Measurements from ENCODE around the gene SYT9. TPM values are rescaled to one million over a fixed set of nuclear protein-coding genes. Genes with fewer than 3 reads are reported as not detected.

Gene SYT9
- total and polyA plus RNA-seq, 2 of the 4 experiments (the other 2 are of a cell fraction) = not detected

GRCh38 chr11:7332451-7332850 lies 80.7 kb downstream of the SYT9 start:
- H2BK20ac ChIP-seq (ENCODE audit: low read depth, low read length) = no peak overlapping the region
- H3K18ac ChIP-seq (ENCODE audit: low read depth, low read length) = no peak overlapping the region
- H3K9ac ChIP-seq (ENCODE audit: low read depth, low read length) = no peak overlapping the region
- H4K8ac ChIP-seq (ENCODE audit: low read depth in 2 of 2, low read length in 2 of 2) = no peak overlapping the region
- H3K27ac ChIP-seq (ENCODE audit: insufficient read depth, low read length) = no peak overlapping the region
- DNase-seq (no peak), ATAC-seq (ENCODE audit: low read depth) (no peak)
- no peak overlapping the region for H2BK120ac ChIP-seq (ENCODE audit: low read depth, low read length)
- H3K14ac ChIP-seq (replicated peaks; ENCODE audit: low read depth, low read length) = no peak overlapping the region
- no peak overlapping the region for H4K91ac ChIP-seq (ENCODE audit: insufficient read depth, low read depth, low read length)
- no peak overlapping the region for H3K4me2 ChIP-seq (ENCODE audit: low read depth, low read length)
- no peak overlapping the region for H2BK5ac ChIP-seq (ENCODE audit: low read depth, low read length, poor library complexity, severe bottlenecking)
- no peak overlapping the region for H2AFZ ChIP-seq (replicated peaks; ENCODE audit: low read length, poor library complexity)
- no peak overlapping the region for H3K4ac ChIP-seq (ENCODE audit: low read depth, low read length)
- H2AK5ac ChIP-seq (ENCODE audit: low read depth, low read length) = no peak overlapping the region
- POLR2A ChIA-PET (ENCODE audit: unreplicated experiment) = no interaction called here
- H3K23ac ChIP-seq (ENCODE audit: low read depth, low read length) = no peak overlapping the region
- TF ChIP-seq NFE2L2 (IDR thresholded peaks at IDR 0.05; ENCODE audit: low read depth, low read length) (no peak), MXI1 (IDR thresholded peaks at IDR 0.05; ENCODE audit: borderline replicate concordance, low read depth, low read length) (no peak), CTCF (conservative IDR thresholded peaks at IDR 0.05; ENCODE audit: low read depth, low read length) (no peak), RAD21 (IDR thresholded peaks at IDR 0.05; ENCODE audit: low read length) (no peak), CHD1 (IDR thresholded peaks at IDR 0.05; ENCODE audit: low read depth, low read length) (no peak), BHLHE40 (IDR thresholded peaks at IDR 0.05; ENCODE audit: low read depth, low read length) (no peak), POLR2A (IDR thresholded peaks at IDR 0.05; ENCODE audit: low read depth, low read length) (no peak), RFX5 (IDR thresholded peaks at IDR 0.05; ENCODE audit: low read depth, low read length) (no peak), ELK1 (IDR thresholded peaks at IDR 0.05; ENCODE audit: borderline replicate concordance, low read depth, low read length) (no peak), FOS (IDR thresholded peaks at IDR 0.05; ENCODE audit: low read depth, low read length) (no peak), SMC3 (IDR thresholded peaks at IDR 0.05; ENCODE audit: low read depth, low read length) (no peak)
- H2AK9ac ChIP-seq (replicated peaks; ENCODE audit: low read depth, low read length, poor library complexity) = no peak overlapping the region
- H3K36me3 ChIP-seq (ENCODE audit: control insufficient read depth, insufficient read depth, low read length) = no peaks in the 10 kb centered on the region
- in situ Hi-C loops (cut with MboI; ENCODE audit: low sequenced_read_pairs) = no loop called here
- no peaks in the 10 kb centered on the region for H3K79me1 ChIP-seq (ENCODE audit: low read depth in 1 of 2, low read length in 2 of 2)
- dilution Hi-C loops (cut with HindIII; ENCODE audit: low sequenced_read_pairs, unreplicated experiment) = no loop called here
- intact Hi-C loops (cut with micrococcal nuclease) = no loop called here
- no peaks in the 10 kb centered on the region for H4K20me1 ChIP-seq (ENCODE audit: insufficient read depth, low read length)
- no peak overlapping the region for H4K5ac ChIP-seq (ENCODE audit: low read depth, low read length)
- no peak overlapping the region for H3K56ac ChIP-seq (ENCODE audit: extremely low read depth, insufficient read depth, low read length)
- no peak overlapping the region for H3K4me3 ChIP-seq (ENCODE audit: insufficient read depth, low read depth, low read length)
- no peaks in the 10 kb centered on the region for H3K27me3 ChIP-seq (ENCODE audit: control insufficient read depth, insufficient read depth, low read length)
- no peaks in the 10 kb centered on the region for H3K4me1 ChIP-seq (ENCODE audit: control insufficient read depth, insufficient read depth, low read length)
- no TSS peak for BruUV-seq (replicated peaks)
- no peak overlapping the region for H2BK15ac ChIP-seq (ENCODE audit: low read depth, low read length)
- WGBS, 2 experiments (ENCODE audit: extremely low coverage in 2 of 2, insufficient read length in 1 of 2) = no CpG with 5 or more reads among the region's 1 CpG
- CTCF ChIA-PET = no interaction called here
- peaks cover 2% of the 10 kb centered on the region; the same call in 1 of the 2 replicates for H3K9me3 ChIP-seq (ENCODE audit: control insufficient read depth, insufficient read depth, low read length)
- no peaks in the 10 kb centered on the region for H3K9me1 ChIP-seq (ENCODE audit: insufficient read depth, low read length)
